ENCODE measurements around the gene EPB41L5.
"Not testable (repeated sequence)": the region's sequence is repeated elsewhere in the genome, so short reads cannot be mapped to it uniquely, and the experiment has no call there.

EPB41L5 gene

GRCh38 chr2:120104772-120105171 is 91.9 kb downstream of the EPB41L5 start:
- no peak for DNase-seq

GRCh38 chr2:120105360-120105759 is 92.5 kb downstream of the EPB41L5 start:
- DNase-seq = no peak

GRCh38 chr2:120108049-120108448 is 95.2 kb downstream of the EPB41L5 start:
- no peak for DNase-seq

- no peak for DNase-seq
These were observed 95.9 kb downstream of the EPB41L5 start for GRCh38 chr2:120108749-120109148.

GRCh38 chr2:120109186-120110061 is 96.5 kb downstream of the EPB41L5 start:
- no peak for DNase-seq

- DNase-seq = no peak
These were observed 97.1 kb downstream of the EPB41L5 start for GRCh38 chr2:120110062-120110362.

- DNase-seq = no peak
These were observed 97.6 kb downstream of the EPB41L5 start for GRCh38 chr2:120110507-120110906.

- DNase-seq = no peak
These were observed 98.3 kb downstream of the EPB41L5 start for GRCh38 chr2:120111193-120111592.

GRCh38 chr2:120118018-120118417 is 105.1 kb downstream of the EPB41L5 start:
- no peak for DNase-seq

- DNase-seq = no peak
These were observed 105.6 kb downstream of the EPB41L5 start for GRCh38 chr2:120118471-120118870.

GRCh38 chr2:120121337-120121736 is 108.5 kb downstream of the EPB41L5 start:
- not testable (repeated sequence) for DNase-seq

GRCh38 chr2:120123090-120123489 is 110.2 kb downstream of the EPB41L5 start:
- DNase-seq = no peak

- DNase-seq = no peak
These were observed 112.3 kb downstream of the EPB41L5 start for GRCh38 chr2:120125195-120125594.

- no peak for DNase-seq
These were observed 115.3 kb downstream of the EPB41L5 start for GRCh38 chr2:120128216-120128615.

- no peak for DNase-seq
These were observed 119.3 kb downstream of the EPB41L5 start for GRCh38 chr2:120132190-120132589.

GRCh38 chr2:120132691-120133090 is 119.8 kb downstream of the EPB41L5 start:
- DNase-seq = no peak

- DNase-seq = no peak
These were observed 120.8 kb downstream of the EPB41L5 start for GRCh38 chr2:120133572-120134244.

GRCh38 chr2:120134263-120134662 is 121.4 kb downstream of the EPB41L5 start:
- no peak for DNase-seq

- DNase-seq = not testable (repeated sequence)
These were observed 122.1 kb downstream of the EPB41L5 start for GRCh38 chr2:120135013-120135412.

GRCh38 chr2:120140866-120141265 is 128.0 kb downstream of the EPB41L5 start:
- DNase-seq = no peak

GRCh38 chr2:120141300-120142069 is 128.6 kb downstream of the EPB41L5 start:
- no peak for DNase-seq

GRCh38 chr2:120142528-120143219 is 129.8 kb downstream of the EPB41L5 start:
- no peak for DNase-seq

GRCh38 chr2:120148229-120148628 is 135.4 kb downstream of the EPB41L5 start:
- DNase-seq = no peak

All from CD4-positive, alpha-beta T cell treated with Interleukin-6 for 4 hours (primary cell).